ENCODE measurements around the gene CPZ. TPM values are rescaled to one million over a fixed set of nuclear protein-coding genes. Genes with fewer than 3 reads are reported as not detected.

The CPZ gene
- total and polyA plus RNA-seq, 2 of the 4 experiments (the other 2 are of a cell fraction), result 0.90 to 10.3 TPM

GRCh38 chr4:8555716-8556115, 36.8 kb upstream of the CPZ start:
- Histone ChIP-seq H3K27me3 (ENCODE audit: control insufficient read depth, insufficient read depth, low read length) (peaks cover 17% of the 10 kb centered on the region; the same call in 1 of the 2 replicates), H3K18ac (ENCODE audit: low read depth, low read length) (no peak overlapping the region), H2BK120ac (ENCODE audit: low read depth, low read length) (no peak overlapping the region), H4K20me1 (ENCODE audit: insufficient read depth, low read length) (no peaks in the 10 kb centered on the region), H3K9me1 (ENCODE audit: insufficient read depth, low read length) (peaks cover 4% of the 10 kb centered on the region; the same call in 1 of the 2 replicates), H2BK20ac (ENCODE audit: low read depth, low read length) (no peak overlapping the region), H3K4me3 (ENCODE audit: insufficient read depth, low read depth, low read length) (no peak overlapping the region), H2BK5ac (ENCODE audit: low read depth, low read length, poor library complexity, severe bottlenecking) (no peak overlapping the region), H2BK15ac (ENCODE audit: low read depth, low read length) (no peak overlapping the region), H3K23ac (ENCODE audit: low read depth, low read length) (no peak overlapping the region), H2AK5ac (ENCODE audit: low read depth, low read length) (no peak overlapping the region), H3K4me1 (ENCODE audit: control insufficient read depth, insufficient read depth, low read length) (peaks cover 2% of the 10 kb centered on the region; the same call in 1 of the 2 replicates), H3K4ac (ENCODE audit: low read depth, low read length) (no peak overlapping the region), H2AK9ac (replicated peaks; ENCODE audit: low read depth, low read length, poor library complexity) (no peak overlapping the region), H3K9me3 (ENCODE audit: control insufficient read depth, insufficient read depth, low read length) (peaks cover 2% of the 10 kb centered on the region), H4K8ac (ENCODE audit: low read depth in 2 of 2, low read length in 2 of 2) (no peak overlapping the region), H4K5ac (ENCODE audit: low read depth, low read length) (no peak overlapping the region), H3K27ac (ENCODE audit: insufficient read depth, low read length) (no peak overlapping the region), H3K9ac (ENCODE audit: low read depth, low read length) (no peak overlapping the region), H3K56ac (ENCODE audit: extremely low read depth, insufficient read depth, low read length) (no peak overlapping the region), H3K36me3 (ENCODE audit: control insufficient read depth, insufficient read depth, low read length) (no peaks in the 10 kb centered on the region), H3K4me2 (ENCODE audit: low read depth, low read length) (no peak overlapping the region), H3K14ac (replicated peaks; ENCODE audit: low read depth, low read length) (no peak overlapping the region), H2AFZ (replicated peaks; ENCODE audit: low read length, poor library complexity) (no peak overlapping the region), H3K79me1 (ENCODE audit: low read depth in 1 of 2, low read length in 2 of 2) (no peaks in the 10 kb centered on the region), H4K91ac (ENCODE audit: insufficient read depth, low read depth, low read length) (no peak overlapping the region)
- CTCF ChIA-PET, result interaction anchor here (0.9 kb wide), 1 partner anchor 34 kb away, joined by 4 read pairs; no protein-coding TSS in a partner anchor
- dilution Hi-C loops (cut with HindIII; ENCODE audit: low sequenced_read_pairs, unreplicated experiment) (no loop called here), in situ Hi-C loops (cut with MboI; ENCODE audit: low sequenced_read_pairs) (no loop called here), intact Hi-C loops (cut with micrococcal nuclease) (no loop called here)
- 63% methylated on average over 3 of the region's 5 CpGs; no CpG with 5 or more reads in 1 of the 2 experiments for WGBS, 2 experiments (ENCODE audit: extremely low coverage in 2 of 2, insufficient read length in 1 of 2)
- ATAC-seq (ENCODE audit: low read depth) (no peak), DNase-seq (no peak)
- POLR2A ChIA-PET (ENCODE audit: unreplicated experiment), result no interaction called here
- no TSS peak for BruUV-seq (replicated peaks)
- no peak for TF ChIP-seq FOS (IDR thresholded peaks at IDR 0.05; ENCODE audit: low read depth, low read length)
- TF ChIP-seq MAFK (IDR thresholded peaks at IDR 0.05; ENCODE audit: low read depth, low read length), result no peak
- no peak for TF ChIP-seq MAZ (IDR thresholded peaks at IDR 0.05; ENCODE audit: borderline replicate concordance, low read depth, low read length)
- no peak for TF ChIP-seq RFX5 (IDR thresholded peaks at IDR 0.05; ENCODE audit: low read depth, low read length)
- no peak for TF ChIP-seq USF2 (IDR thresholded peaks at IDR 0.05; ENCODE audit: low read depth, low read length)
- no peak for TF ChIP-seq CTCF (conservative IDR thresholded peaks at IDR 0.05; ENCODE audit: low read depth, low read length)
- TF ChIP-seq CEBPB (IDR thresholded peaks at IDR 0.05; ENCODE audit: low read depth, low read length), result no peak
- TF ChIP-seq BHLHE40 (IDR thresholded peaks at IDR 0.05; ENCODE audit: low read depth, low read length), result no peak
- TF ChIP-seq NFE2L2 (IDR thresholded peaks at IDR 0.05; ENCODE audit: low read depth, low read length), result no peak
- TF ChIP-seq RAD21 (IDR thresholded peaks at IDR 0.05; ENCODE audit: low read length), result no peak
- no peak for TF ChIP-seq CHD1 (IDR thresholded peaks at IDR 0.05; ENCODE audit: low read depth, low read length)
- no peak for TF ChIP-seq ELK1 (IDR thresholded peaks at IDR 0.05; ENCODE audit: borderline replicate concordance, low read depth, low read length)
